SK-N-MC (cell line): ENCODE data around the gene DAAM2.

Source experiments
- EZH2 ChIP-seq: fragments of 200-600 bp; sonication (generic); IDR thresholded peaks from one replicate; pipeline ENCODE4 v1.6.1; 2017; ENCODE audit warnings: antibody characterized with exemption
- FOXP2 ChIP-seq: optimal IDR thresholded peaks from 2 replicates; pipeline ENCODE3; 2011; ENCODE audit warnings: mild to moderate bottlenecking, moderate library complexity; ENCODE audit not compliant: insufficient read depth; ENCODE audit errors: extremely low read length, control extremely low read depth
- POLR2AphosphoS5 ChIP-seq: IDR thresholded peaks from 2 replicates; pipeline ENCODE4 v1.6.1; 2012; ENCODE audit warnings: mild to moderate bottlenecking, low read depth, low read length, borderline replicate concordance

GRCh38 chr6:39755231-39755630 is 36.9 kb upstream of the DAAM2 start:
- TF ChIP-seq POLR2AphosphoS5: no peak
- TF ChIP-seq EZH2: no peak
- no peak for TF ChIP-seq FOXP2
